ENCODE measurements around the gene NIP7.

GRCh38 chr16:69368866-69369265 lies 29.3 kb downstream of the NIP7 start:
- TF ChIP-seq SIN3A (IDR thresholded peaks at IDR 0.05; ENCODE audit: borderline replicate concordance, insufficient read depth, low read depth, low read length) (no peak), CTCF (IDR thresholded peaks at IDR 0.05) (no peak), POLR2AphosphoS5 (IDR thresholded peaks at IDR 0.05; ENCODE audit: low read depth, low read length) (no peak), REST (IDR thresholded peaks at IDR 0.05; ENCODE audit: insufficient read depth in 1 of 2, low read depth in 2 of 2, low read length in 1 of 2) (no peak)

Data from Panc1 (cell line).